HepG2 (cell line): ENCODE results near the gene ATN1. TPM values are rescaled to one million over a fixed set of nuclear protein-coding genes. Genes with fewer than 3 reads are reported as not detected.
A peak's percentile ranks its signal among the peaks of the same experiment; 100 is the strongest.

Experiments
- FOXP4 ChIP-seq: sonication (generic); formaldehyde crosslinking; IDR thresholded peaks from 2 replicates; pipeline ENCODE4 v1.4.0; 2020; ENCODE audit warnings: missing genetic modification reagents
- HNF1B ChIP-seq: sonication (generic); formaldehyde crosslinking; IDR thresholded peaks from 2 replicates; pipeline ENCODE4 v1.5.1; 2020; ENCODE audit warnings: mild to moderate bottlenecking, moderate library complexity, missing genetic modification reagents
- IRF1 ChIP-seq: sonication (generic); formaldehyde crosslinking; IDR thresholded peaks from 2 replicates; pipeline ENCODE4 v1.4.0; 2020; ENCODE audit warnings: low read depth, mild to moderate bottlenecking, missing genetic modification reagents
- KDM6A ChIP-seq: IDR thresholded peaks from 2 replicates; pipeline ENCODE4 v1.6.1; 2016; ENCODE audit warnings: low read depth
- PBX3 ChIP-seq: sonication (generic); formaldehyde crosslinking; IDR thresholded peaks from 2 replicates; pipeline ENCODE4 v1.8.1; 2023; ENCODE audit warnings: missing genetic modification reagents, inconsistent platforms, borderline replicate concordance
- PRDM10 ChIP-seq: sonication (generic); formaldehyde crosslinking; IDR thresholded peaks from 2 replicates; pipeline ENCODE4 v1.4.0; 2020; ENCODE audit warnings: low read depth, missing genetic modification reagents
- TFDP2 ChIP-seq: sonication (generic); formaldehyde crosslinking; IDR thresholded peaks from 2 replicates; pipeline ENCODE4 v1.4.0; 2020; ENCODE audit warnings: missing genetic modification reagents
- ZKSCAN8 ChIP-seq: IDR thresholded peaks from 2 replicates; pipeline ENCODE4 v1.6.1; 2016; ENCODE audit warnings: borderline replicate concordance, missing genetic modification reagents, missing compliant biosample characterization
- ZNF34 ChIP-seq: sonication (generic); formaldehyde crosslinking; IDR thresholded peaks from 2 replicates; pipeline ENCODE4 v1.4.0; 2020; ENCODE audit warnings: mild to moderate bottlenecking, missing genetic modification reagents, borderline replicate concordance
- ZNF446 ChIP-seq: sonication (generic); formaldehyde crosslinking; IDR thresholded peaks from 2 replicates; pipeline ENCODE4 v1.5.0; 2020; ENCODE audit warnings: mild to moderate bottlenecking, missing genetic modification reagents
- ZNF501 ChIP-seq: sonication (generic); formaldehyde crosslinking; IDR thresholded peaks from 2 replicates; pipeline ENCODE4 v1.5.1; 2020; ENCODE audit warnings: mild to moderate bottlenecking, moderate library complexity, missing genetic modification reagents
- ZNF547 ChIP-seq: sonication (generic); formaldehyde crosslinking; IDR thresholded peaks from 2 replicates; pipeline ENCODE4 v1.5.1; 2020; ENCODE audit warnings: mild to moderate bottlenecking, missing genetic modification reagents
- ZSCAN9 ChIP-seq: IDR thresholded peaks from 2 replicates; pipeline ENCODE4 v1.6.1; 2016; ENCODE audit warnings: borderline replicate concordance
- polyA plus RNA-seq, 8 experiments: library from polyadenylated mRNA; depleted of rRNA in 3 of 8; stranded (reverse) in 7 of 8; unstranded in 1 of 8; fragments of >200 nt; fragmentation: Illumina TruSeq in 4 of 8; extraction: Trizol in 4 of 8; gene quantifications; 2 replicates each; pipeline versions ENCODE4 v1.2.1 to v1.2.3, GENCODE V29; 2011 to 2016; ENCODE audit warnings: low read depth in 4 of 8, missing spikeins in 1 of 8, mixed read lengths in 1 of 8; ENCODE audit not compliant: insufficient read depth in 1 of 8
- total RNA-seq, 5 experiments: library from RNA; depleted of rRNA; stranded (reverse); fragments of >200 nt; fragmentation: Illumina TruSeq; extraction: Trizol; gene quantifications; 2 replicates each; pipeline ENCODE4 v1.2.3, GENCODE V29; 2016; ENCODE audit warnings: low read depth in 1 of 5

ATN1 gene
- total and polyA plus RNA-seq, 2 of the 13 experiments (the other 11 are each of a cell fraction or from before 2014, with no cell fraction given), result 2.1 to 8.6 TPM

GRCh38 chr12:6927379-6928021 lies at the start of gene ATN1 (continued):
- TF ChIP-seq PRDM10 (CRISPR knock-in tag) (no peak), TFDP2 (0 out of 2 replicates have a peak, but pooled peaks have one; percentile 24), IRF1 (CRISPR knock-in tag) (no peak), PBX3 (CRISPR knock-in tag) (no peak), ZSCAN9 (no peak), HNF1B (CRISPR knock-in tag) (peak; percentile 45; the same call in 1 of the 2 replicates), ZNF446 (0 out of 2 replicates have a peak, but pooled peaks have one; percentile 39), ZNF501 (CRISPR knock-in tag) (peak; percentile 24; the same call in 1 of the 2 replicates), ZNF34 (CRISPR knock-in tag) (no peak), FOXP4 (no peak), KDM6A (CRISPR knock-in tag) (no peak), ZKSCAN8 (CRISPR knock-in tag) (no peak), ZNF547 (CRISPR knock-in tag) (no peak)
